Left lung (tissue), 10 donors: ENCODE data around the gene ACKR3. TPM values are rescaled to one million over a fixed set of nuclear protein-coding genes. Genes with fewer than 3 reads are reported as not detected.

ENCODE experiments used
- ATAC-seq: fragments of 200-7000 bp; cut with Tn5 transposase; one replicate; pipeline ENCODE4 v1.9.1; 2020; ENCODE audit warnings: moderate library complexity
- DNase-seq, 4 donors: peaks; one replicate each; pipeline ENCODE4 v3.0.0-alpha.2; 2013 to 2020
- H3K27ac ChIP-seq, 2 donors: fragments of 200-600 bp; sonication (generic) in 1 of 2; one replicate each; pipeline versions ENCODE4 v1.5.0 to v1.8.0; 2020 to 2021
- H3K27me3 ChIP-seq, 2 donors: fragments of 200-600 bp; sonication (generic) in 1 of 2; one replicate each; pipeline versions ENCODE4 v1.5.0 to v1.8.0; 2020 to 2021
- H3K36me3 ChIP-seq, 2 donors: fragments of 200-600 bp; sonication (generic) in 1 of 2; one replicate each; pipeline versions ENCODE4 v1.5.0 to v1.8.0; 2020 to 2021
- H3K4me1 ChIP-seq, 2 donors: fragments of 200-600 bp; one replicate each; pipeline ENCODE4 v1.8.0; 2021
- H3K4me3 ChIP-seq, 2 donors: fragments of 200-600 bp; sonication (generic) in 1 of 2; one replicate each; pipeline versions ENCODE4 v1.5.0 to v1.8.0; 2020 to 2021; ENCODE audit warnings: mild to moderate bottlenecking in 1 of 2
- H3K9me3 ChIP-seq, 2 donors: fragments of 200-600 bp; sonication (generic) in 1 of 2; one replicate each; pipeline versions ENCODE4 v1.5.0 to v1.8.0; 2020 to 2021
- CTCF ChIP-seq, 2 donors: fragments of 200-600 bp; sonication (generic) in 1 of 2; IDR thresholded peaks; one replicate each; pipeline versions ENCODE4 v1.5.0 to v1.8.0; 2021; ENCODE audit warnings: antibody characterized with exemption in 2 of 2
- intact Hi-C, 2 donors: fragments of 100-400 bp; cut with DNase I; formaldehyde crosslinking; loops; one replicate each; pipeline versions ENCODE4 v1.11.2 to v1.14.2; 2022
- polyA plus RNA-seq, 6 donors: library from polyadenylated mRNA; unstranded; fragments of 120-200 nt; gene quantifications; one replicate each; pipeline ENCODE4 v1.2.1, GENCODE V29; 2013; ENCODE audit not compliant: insufficient read length in 6 of 6
- total RNA-seq, 2 donors: library from RNA; stranded (reverse); fragmentation: NEBNext Ultra II Directional; extraction: Animal tissue kit (Norgen Biotek cat#: 25700); gene quantifications; one replicate each; pipeline ENCODE4 v1.2.1, GENCODE V29; 2021
- donor health status: DM: no; HTN: yes; CAD: no.
- donor health status: DM: no; HTN: no; CAD: no.

The ACKR3 gene
- total and polyA plus RNA-seq, 8 donors = 9.9 to 49.3 (median 33.3) TPM

GRCh38 chr2:236623816-236624215, 54.2 kb downstream of the ACKR3 start:
- no peak for TF ChIP-seq CTCF (IDR thresholded peaks at IDR 0.05)
- Histone ChIP-seq H3K9me3 (no peaks in the 10 kb centered on the region), H3K27me3 (no peaks in the 10 kb centered on the region), H3K4me1 (no peaks in the 10 kb centered on the region), H3K4me3 (no peak overlapping the region), H3K27ac (no peak overlapping the region), H3K36me3 (no peaks in the 10 kb centered on the region)
- intact Hi-C loops = no loop called here
- no peak for DNase-seq
- no peak for ATAC-seq

GRCh38 chr2:236625156-236625690, 55.6 kb downstream of the ACKR3 start:
- Histone ChIP-seq H3K4me3 (no peak overlapping the region), H3K9me3 (no peaks in the 10 kb centered on the region), H3K4me1 (no peaks in the 10 kb centered on the region), H3K36me3 (no peaks in the 10 kb centered on the region), H3K27ac (no peak overlapping the region), H3K27me3 (no peaks in the 10 kb centered on the region)
- intact Hi-C loops = no loop called here
- DNase-seq (no peak), ATAC-seq (no peak)
- no peak for TF ChIP-seq CTCF (IDR thresholded peaks at IDR 0.05)

- no peaks in the 10 kb centered on the region for H3K36me3 ChIP-seq
- no peaks in the 10 kb centered on the region for H3K9me3 ChIP-seq
- intact Hi-C loops = no loop called here
- H3K27ac ChIP-seq = no peak overlapping the region
- H3K4me3 ChIP-seq = no peak overlapping the region
- ATAC-seq (no peak), DNase-seq (no peak)
- no peaks in the 10 kb centered on the region for H3K4me1 ChIP-seq
- TF ChIP-seq CTCF (IDR thresholded peaks at IDR 0.05) = no peak
- H3K27me3 ChIP-seq = no peaks in the 10 kb centered on the region
Observed at GRCh38 chr2:236626391-236627150, 56.9 kb downstream of the ACKR3 start.

GRCh38 chr2:236627193-236627592, 57.6 kb downstream of the ACKR3 start:
- H3K4me1 ChIP-seq = no peaks in the 10 kb centered on the region
- no peak overlapping the region for H3K4me3 ChIP-seq
- H3K36me3 ChIP-seq = no peaks in the 10 kb centered on the region
- ATAC-seq (no peak), DNase-seq (no peak)
- H3K9me3 ChIP-seq = no peaks in the 10 kb centered on the region
- intact Hi-C loops = no loop called here
- no peaks in the 10 kb centered on the region for H3K27me3 ChIP-seq
- H3K27ac ChIP-seq = no peak overlapping the region
- TF ChIP-seq CTCF (IDR thresholded peaks at IDR 0.05) = no peak

GRCh38 chr2:236627841-236628240, 58.2 kb downstream of the ACKR3 start:
- intact Hi-C loops = no loop called here
- Histone ChIP-seq H3K27me3 (no peaks in the 10 kb centered on the region), H3K36me3 (no peaks in the 10 kb centered on the region), H3K4me3 (no peak overlapping the region), H3K27ac (no peak overlapping the region), H3K4me1 (no peaks in the 10 kb centered on the region), H3K9me3 (no peaks in the 10 kb centered on the region)
- ATAC-seq (no peak), DNase-seq (no peak)
- TF ChIP-seq CTCF (IDR thresholded peaks at IDR 0.05) = no peak
